Hepatocyte (in vitro differentiated cells): ENCODE data around the gene NAP1L5. TPM values are rescaled to one million over a fixed set of nuclear protein-coding genes. Genes with fewer than 3 reads are reported as not detected.

Experiments
- DNase-seq: peaks from one replicate; pipeline ENCODE4 v3.0.0-alpha.2; 2016; ENCODE audit warnings: low spot score
- H2AFZ ChIP-seq: fragments of 200-600 bp; sonication (generic); 2 replicates; pipeline ENCODE4 v1.6.0; 2016; ENCODE audit warnings: antibody characterized with exemption, mild to moderate bottlenecking
- H3K27ac ChIP-seq: fragments of 200-600 bp; sonication (generic); 2 replicates; pipeline ENCODE4 v1.5.1; 2016; ENCODE audit warnings: mild to moderate bottlenecking
- H3K27me3 ChIP-seq: fragments of 200-600 bp; sonication (generic); 2 replicates; pipeline ENCODE4 v1.6.1; 2016
- H3K36me3 ChIP-seq: fragments of 200-600 bp; sonication (generic); replicated peaks from 2 replicates; pipeline ENCODE4 v1.5.1; 2016; ENCODE audit warnings: low read depth; ENCODE audit not compliant: insufficient read depth
- H3K4me1 ChIP-seq: fragments of 200-600 bp; sonication (generic); 2 replicates; pipeline ENCODE4 v1.5.1; 2016; ENCODE audit warnings: mild to moderate bottlenecking, moderate library complexity; ENCODE audit not compliant: insufficient read depth
- H3K4me2 ChIP-seq: fragments of 200-600 bp; sonication (generic); 2 replicates; pipeline ENCODE4 v1.6.0; 2016
- H3K4me3 ChIP-seq: fragments of 200-600 bp; sonication (generic); 2 replicates; pipeline ENCODE4 v1.5.1; 2016; ENCODE audit warnings: mild to moderate bottlenecking
- H3K79me2 ChIP-seq: fragments of 200-600 bp; sonication (generic); 2 replicates; pipeline ENCODE4 v1.6.0; 2017; ENCODE audit warnings: mild to moderate bottlenecking
- H3K9me2 ChIP-seq: fragments of 200-600 bp; sonication (generic); replicated peaks from 2 replicates; pipeline ENCODE4 v1.6.0; 2017; ENCODE audit warnings: mild to moderate bottlenecking; ENCODE audit not compliant: insufficient read depth
- H3K9me3 ChIP-seq: fragments of 200-600 bp; sonication (generic); 2 replicates; pipeline ENCODE4 v1.5.1; 2016; ENCODE audit warnings: low read depth, mild to moderate bottlenecking
- H4K20me1 ChIP-seq: fragments of 200-600 bp; sonication (generic); 2 replicates; pipeline ENCODE4 v1.6.0; 2016; ENCODE audit warnings: mild to moderate bottlenecking; ENCODE audit not compliant: insufficient read depth, poor library complexity, severe bottlenecking
- CTCF ChIP-seq: fragments of 200-600 bp; sonication (generic); IDR thresholded peaks from 2 replicates; pipeline ENCODE4 v1.5.1; 2016; ENCODE audit warnings: antibody characterized with exemption, mild to moderate bottlenecking; ENCODE audit not compliant: poor library complexity
- EZH2 ChIP-seq: fragments of 200-600 bp; sonication (generic); IDR thresholded peaks from 2 replicates; pipeline ENCODE4 v1.6.1; 2016; ENCODE audit warnings: antibody characterized with exemption, mild to moderate bottlenecking, borderline replicate concordance
- EZH2phosphoT487 ChIP-seq: fragments of 200-600 bp; sonication (generic); IDR thresholded peaks from one replicate; pipeline ENCODE4 v1.6.1; 2018; ENCODE audit warnings: antibody characterized with exemption, mild to moderate bottlenecking, low read depth, moderate library complexity; ENCODE audit not compliant: unreplicated experiment, severe bottlenecking
- WGBS: methylation state at CpG from one replicate; pipeline ENCODE4 v1.1.6; 2016; ENCODE audit warnings: low lambda C conversion rate; ENCODE audit errors: missing lambda C conversion rate; 5-methylcytosine and 5-hydroxymethylcytosine counted together
- polyA plus RNA-seq: library from polyadenylated mRNA; unstranded; fragments of >200 nt; fragmentation: Nextera tagmentation; extraction: Ambion mirVana; gene quantifications from 2 replicates; pipeline ENCODE4 v1.2.1, GENCODE V29; 2016
- total RNA-seq: library from RNA; depleted of rRNA; stranded (reverse); fragments of >200 nt; gene quantifications from 2 replicates; pipeline ENCODE4 v1.2.3, GENCODE V29; 2014

Gene NAP1L5
- total and polyA plus RNA-seq, 2 experiments from 2014 or later: 7.4 to 8.0 TPM

- Histone ChIP-seq H3K79me2 (no peaks in the 10 kb centered on the region), H3K4me3 (no peak overlapping the region), H3K4me1 (no peaks in the 10 kb centered on the region), H4K20me1 (no peaks in the 10 kb centered on the region), H3K36me3 (no peaks in the 10 kb centered on the region), H3K9me3 (no peaks in the 10 kb centered on the region), H3K4me2 (no peak overlapping the region), H3K27me3 (no peaks in the 10 kb centered on the region), H3K27ac (no peak overlapping the region), H3K9me2 (no peaks in the 10 kb centered on the region), H2AFZ (no peak overlapping the region)
- TF ChIP-seq EZH2 (no peak), EZH2phosphoT487 (no peak), CTCF (no peak)
- 94% methylated on average over 2 of the region's 2 CpGs for WGBS
- no peak for DNase-seq
These were observed 23.7 kb downstream of the NAP1L5 start for GRCh38 chr4:88673886-88674285.

- Histone ChIP-seq H3K79me2 (no peaks in the 10 kb centered on the region), H3K4me3 (no peak overlapping the region), H3K9me3 (no peaks in the 10 kb centered on the region), H3K27me3 (no peaks in the 10 kb centered on the region), H3K4me2 (no peak overlapping the region), H2AFZ (no peak overlapping the region), H3K36me3 (no peaks in the 10 kb centered on the region), H4K20me1 (no peaks in the 10 kb centered on the region), H3K9me2 (no peaks in the 10 kb centered on the region), H3K27ac (no peak overlapping the region), H3K4me1 (no peaks in the 10 kb centered on the region)
- peak; percentile 47 for DNase-seq
- TF ChIP-seq EZH2phosphoT487 (no peak), CTCF (peak; percentile 59), EZH2 (no peak)
- 46% methylated on average over 5 of the region's 5 CpGs for WGBS
These were observed 24.6 kb downstream of the NAP1L5 start for GRCh38 chr4:88672987-88673386.

- H3K27me3 ChIP-seq: no peaks in the 10 kb centered on the region
- 80% methylated on average over 2 of the region's 2 CpGs for WGBS
- H3K4me3 ChIP-seq: no peak overlapping the region
- peak; percentile 5 for DNase-seq
- H3K36me3 ChIP-seq: no peaks in the 10 kb centered on the region
- no peak for TF ChIP-seq EZH2phosphoT487
- no peak for TF ChIP-seq CTCF
- TF ChIP-seq EZH2: no peak
- H2AFZ ChIP-seq: no peak overlapping the region
- no peaks in the 10 kb centered on the region for H3K9me3 ChIP-seq
- H3K79me2 ChIP-seq: no peaks in the 10 kb centered on the region
- no peaks in the 10 kb centered on the region for H4K20me1 ChIP-seq
- no peaks in the 10 kb centered on the region for H3K9me2 ChIP-seq
- H3K4me2 ChIP-seq: no peak overlapping the region
- H3K27ac ChIP-seq: peak overlapping the region; percentile 23
- peaks cover 21% of the 10 kb centered on the region for H3K4me1 ChIP-seq
These were observed 35.9 kb downstream of the NAP1L5 start for GRCh38 chr4:88661739-88662138.
